ELF-1 (cell line): Measurements from ENCODE around the gene RAB27B.
"Not testable (repeated sequence)": the region's sequence is repeated elsewhere in the genome, so short reads cannot be mapped to it uniquely, and the experiment has no call there.

Experiments
- DNase-seq: peaks from one replicate; pipeline ENCODE4 v3.0.0-alpha.2; 2016; ENCODE audit warnings: low read depth, low spot score

RAB27B gene, protein sequence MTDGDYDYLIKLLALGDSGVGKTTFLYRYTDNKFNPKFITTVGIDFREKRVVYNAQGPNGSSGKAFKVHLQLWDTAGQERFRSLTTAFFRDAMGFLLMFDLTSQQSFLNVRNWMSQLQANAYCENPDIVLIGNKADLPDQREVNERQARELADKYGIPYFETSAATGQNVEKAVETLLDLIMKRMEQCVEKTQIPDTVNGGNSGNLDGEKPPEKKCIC

DNA sequence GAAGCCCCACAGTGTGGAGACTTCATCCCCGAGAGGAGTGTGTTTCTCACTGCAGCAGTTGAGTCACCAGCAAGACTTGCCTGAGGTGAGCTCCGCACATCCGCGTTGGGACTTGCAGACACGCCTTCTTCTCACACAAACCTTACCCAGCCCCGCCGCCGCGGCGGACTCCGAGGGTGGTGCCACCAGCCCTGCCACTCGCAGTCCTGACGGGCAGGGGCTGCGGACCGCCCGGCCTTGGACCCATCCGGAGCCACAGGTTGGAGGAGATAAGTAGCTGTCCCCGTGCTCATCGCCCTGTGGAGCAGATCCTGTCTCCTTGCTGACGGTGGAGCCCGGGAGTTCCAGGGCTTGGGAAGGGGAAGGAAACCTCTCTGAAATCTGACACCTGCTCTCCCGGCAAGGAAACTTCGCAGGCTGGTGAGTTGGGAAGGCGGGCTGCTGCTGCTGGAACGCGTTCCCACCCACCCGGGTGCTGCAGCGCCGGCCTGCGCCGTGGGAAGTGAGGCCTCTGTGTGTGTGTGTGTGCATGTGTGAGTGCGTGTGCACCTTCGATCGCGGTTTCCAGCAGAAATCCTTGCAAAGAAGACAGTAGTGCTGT is at the start of gene RAB27B:
Gene RAB27B, plus strand, starts transcription at position 197 of the 601 bp plus-strand sequence. CDS start 49,109 bp downstream, outside the sequence.
- DNase-seq: peak; percentile 93

DNA sequence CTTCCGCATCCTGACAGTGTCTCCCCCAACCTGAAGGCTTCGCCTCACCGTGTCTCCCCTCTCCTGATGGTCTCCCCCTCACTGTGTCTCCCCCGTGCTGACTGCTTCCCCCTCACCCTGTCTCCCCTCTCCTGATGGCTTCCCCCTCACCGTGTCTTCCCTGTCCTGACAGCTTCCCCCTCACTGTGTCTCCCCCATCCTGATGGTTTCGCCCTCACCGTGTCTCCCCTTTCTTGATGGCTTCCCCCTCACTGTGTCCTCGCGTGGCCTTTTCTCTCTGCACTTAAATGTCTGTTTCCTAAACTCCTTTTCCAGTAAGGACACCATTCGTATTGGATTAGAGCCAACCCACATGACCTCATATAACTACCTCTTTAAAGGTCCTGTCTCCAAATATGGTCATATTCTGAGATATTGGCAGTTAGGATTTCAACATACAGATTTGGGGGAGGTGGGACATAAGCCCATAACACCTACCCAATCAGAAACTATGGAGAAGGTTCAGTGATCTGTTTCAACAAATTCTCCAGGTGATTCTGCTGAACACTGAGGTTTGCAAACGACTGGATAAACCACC is 47.9 kb upstream of the RAB27B start:
- no peak for DNase-seq

DNA sequence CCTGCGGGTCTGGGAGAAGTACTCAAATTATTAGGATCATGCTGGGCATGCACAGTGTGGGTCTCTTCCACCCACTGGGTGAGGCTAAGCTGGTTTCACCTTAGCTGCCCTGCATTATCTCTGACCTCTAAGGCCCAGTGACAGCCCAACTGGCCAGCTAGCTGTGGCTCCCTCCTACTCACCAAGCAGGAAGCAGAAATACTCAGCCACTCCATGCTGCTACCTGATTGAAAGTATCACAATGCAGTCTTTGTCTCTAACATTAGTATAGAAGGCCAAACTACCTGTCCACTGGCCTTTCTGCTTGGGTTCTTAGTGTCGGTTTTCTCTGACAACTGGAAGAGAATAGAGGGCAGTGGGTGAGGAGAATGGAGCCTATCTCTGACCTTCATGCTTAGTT is 47.3 kb upstream of the RAB27B start:
- no peak for DNase-seq

DNA sequence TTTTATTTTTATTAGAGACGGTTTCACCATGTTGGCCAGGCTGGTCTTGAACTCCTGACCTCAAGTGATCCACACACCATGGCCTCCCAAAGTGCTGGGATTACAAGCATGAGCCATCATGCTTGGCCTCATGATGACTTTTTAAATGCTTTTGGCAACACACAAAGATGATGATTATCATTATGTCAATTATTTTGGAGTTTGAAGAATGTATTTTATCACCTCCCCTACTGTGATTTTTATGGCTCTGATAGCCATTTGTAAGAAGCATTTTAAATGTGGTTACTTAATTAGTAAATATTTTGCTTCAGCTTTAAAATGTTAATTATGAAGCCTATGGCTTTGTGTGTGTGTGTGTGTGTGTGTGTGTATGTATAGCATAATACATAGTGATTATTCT is 45.1 kb upstream of the RAB27B start:
- DNase-seq: no peak

DNA sequence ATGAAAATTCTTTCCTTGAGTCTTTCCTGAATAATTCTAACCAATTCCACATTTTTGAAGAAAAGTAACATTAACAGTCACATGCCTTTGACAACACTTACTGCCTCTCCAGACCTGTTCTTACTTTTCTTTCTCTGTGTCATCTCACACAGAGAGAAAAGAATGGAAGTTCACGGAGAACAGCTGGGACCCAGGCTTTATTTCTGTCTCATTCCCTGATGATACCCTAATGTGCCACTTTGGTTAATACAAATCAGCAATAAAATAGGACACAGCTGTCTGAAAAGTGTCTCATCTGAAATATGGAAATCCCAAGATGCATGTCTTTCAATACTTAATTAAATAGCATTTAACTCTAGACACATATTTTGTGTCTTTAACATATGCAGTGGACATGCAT is 42.1 kb upstream of the RAB27B start:
- no peak for DNase-seq

DNA sequence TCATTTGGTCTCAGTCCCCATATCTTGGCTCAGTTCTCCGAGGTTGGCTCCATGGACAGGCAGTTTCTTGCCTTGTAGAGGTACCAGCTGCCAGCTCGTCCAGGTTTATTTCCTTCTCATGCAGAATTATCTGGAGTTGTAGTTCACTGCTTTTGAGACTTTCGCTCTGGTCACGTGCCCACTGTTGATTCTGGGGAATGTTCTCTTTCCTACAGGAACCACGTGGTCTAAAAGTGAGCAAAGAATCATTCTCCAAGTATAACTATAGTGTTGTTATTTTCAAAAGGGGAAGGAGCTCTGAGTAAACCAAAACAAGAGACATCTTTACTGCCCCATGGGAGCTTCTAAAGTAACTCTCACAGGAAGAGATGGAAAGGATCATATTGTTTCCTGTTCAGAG is 41.2 kb upstream of the RAB27B start:
- DNase-seq: no peak

DNA sequence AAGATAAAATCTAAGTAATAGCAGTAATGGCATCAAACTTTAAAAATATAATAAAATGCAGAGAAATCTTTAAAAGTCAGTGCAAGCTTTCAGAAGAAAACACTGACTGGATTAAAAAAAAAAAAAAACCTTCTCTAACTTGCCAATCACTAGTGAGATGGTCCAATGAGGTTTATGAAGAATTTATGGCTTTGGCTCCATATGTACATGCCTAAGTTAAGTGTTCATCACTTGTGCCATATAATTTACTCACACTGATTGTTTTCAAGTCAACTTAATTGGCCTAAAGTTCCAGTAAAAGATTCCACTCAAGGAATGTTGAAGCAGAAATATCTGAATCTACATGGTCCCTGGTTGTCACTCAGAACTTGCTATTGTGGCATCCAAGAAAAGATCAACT is 40.7 kb upstream of the RAB27B start:
- DNase-seq: no peak

DNA sequence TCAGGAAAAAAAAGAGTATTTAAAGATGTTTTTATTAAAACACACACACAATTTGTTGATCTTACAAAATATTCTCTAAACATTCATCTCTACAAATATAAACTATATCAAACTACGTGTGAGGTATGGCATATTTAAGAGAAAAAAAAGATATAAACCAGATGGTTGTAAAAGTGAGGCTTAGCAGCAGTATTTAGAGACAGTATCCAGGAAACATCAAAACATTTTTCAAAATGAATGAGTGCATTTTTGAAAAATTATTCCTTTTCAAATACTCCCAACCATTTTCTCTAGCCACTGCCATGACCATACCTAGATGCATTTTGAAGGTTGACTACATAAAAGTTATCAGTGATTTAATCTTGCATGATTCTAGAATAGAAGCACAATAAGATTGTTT is 38.2 kb upstream of the RAB27B start:
- DNase-seq: no peak

DNA sequence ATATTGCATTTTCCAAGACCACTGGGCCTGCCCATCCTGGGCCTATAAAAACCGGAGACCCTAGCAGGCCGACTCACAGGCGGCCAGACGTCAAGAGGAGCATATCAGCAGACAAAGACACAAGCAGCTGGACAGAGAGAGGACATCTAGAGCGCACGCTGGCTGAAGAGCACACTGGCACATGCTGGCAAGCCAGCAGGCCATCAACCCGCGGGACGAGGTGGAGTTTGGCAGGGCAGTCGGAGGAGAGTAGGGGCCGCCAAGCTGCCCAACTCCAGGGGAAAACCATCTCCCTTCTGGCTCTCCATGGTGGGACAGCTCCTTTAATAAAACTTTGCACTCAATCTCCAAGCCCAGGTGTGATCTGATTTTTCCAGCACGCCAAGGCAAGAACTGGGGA is 36.6 kb upstream of the RAB27B start:
- DNase-seq: no peak

DNA sequence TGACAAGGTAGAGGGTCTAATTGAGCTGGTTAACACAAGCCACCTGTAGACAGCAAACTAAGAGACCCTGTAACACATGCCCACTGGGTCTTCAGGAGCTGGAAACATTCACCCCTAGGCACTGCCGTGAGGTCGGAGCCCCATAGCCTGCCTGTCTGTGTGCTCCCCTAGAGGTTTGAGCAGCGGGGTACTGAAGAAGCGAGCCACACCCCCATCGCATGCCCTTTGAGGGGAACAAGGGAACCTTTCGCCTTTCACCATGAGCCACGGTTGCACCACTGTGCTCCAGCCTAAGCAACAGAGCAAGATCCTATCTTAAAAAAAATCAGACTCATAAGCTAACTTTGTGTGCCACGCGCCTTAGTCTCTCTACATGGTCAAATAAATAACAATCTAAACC is 36.2 kb upstream of the RAB27B start:
- DNase-seq: no peak

DNA sequence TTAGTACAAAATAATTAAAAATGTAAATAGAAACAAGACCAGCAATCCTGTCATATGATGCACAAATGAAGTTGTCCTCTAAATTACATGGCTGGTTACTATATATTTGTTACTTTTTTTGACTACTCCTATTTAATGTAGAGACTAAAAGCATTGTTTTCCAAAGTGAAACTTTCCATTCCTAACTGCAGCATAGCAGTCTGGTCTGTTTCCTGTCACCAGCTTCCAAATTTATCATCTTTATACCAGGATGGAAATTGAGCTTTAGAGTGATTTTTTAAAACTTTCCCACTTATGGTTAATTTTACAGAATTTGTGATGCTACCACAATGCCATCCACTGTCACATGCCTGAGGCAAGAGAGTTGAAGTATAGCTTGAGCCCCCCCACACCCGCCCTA is 33.5 kb upstream of the RAB27B start:
- no peak for DNase-seq

DNA sequence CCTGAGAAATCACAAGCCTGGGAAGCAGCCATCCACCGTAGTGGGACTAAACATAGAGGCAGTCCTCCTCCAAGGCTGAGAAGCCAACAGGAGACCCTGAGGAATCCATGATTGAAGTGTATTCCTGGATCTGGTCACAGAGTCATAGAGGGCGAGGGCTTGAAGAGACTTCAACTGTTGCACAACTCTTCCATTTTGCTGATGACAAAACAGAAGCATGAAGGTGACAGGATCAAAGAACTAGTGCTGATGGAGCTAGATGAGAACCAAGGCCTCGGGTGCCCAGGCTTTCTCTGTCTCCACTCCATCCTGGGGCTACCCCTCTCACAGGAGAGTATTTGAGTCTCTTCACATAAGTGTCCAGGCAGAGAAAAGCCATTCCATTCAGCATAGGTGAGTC is 30.1 kb upstream of the RAB27B start:
- DNase-seq: no peak

DNA sequence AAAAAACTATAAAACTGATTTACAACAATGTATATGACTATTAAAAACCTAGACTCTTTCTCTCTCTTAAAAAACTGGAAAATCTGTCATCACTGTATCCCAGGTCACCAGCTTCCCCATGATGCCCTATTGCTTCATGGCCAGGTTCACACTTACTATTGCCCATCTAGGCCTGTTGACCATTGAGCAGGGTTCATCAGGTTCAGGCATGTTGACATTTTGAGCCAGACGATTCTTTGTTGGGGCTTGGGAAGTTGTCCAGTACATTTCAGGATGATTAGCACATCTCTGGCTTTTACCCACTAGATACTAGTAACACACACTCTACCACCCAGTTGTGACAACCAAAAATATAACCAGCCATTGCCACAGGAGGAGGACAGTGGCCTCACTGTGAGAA is 26.9 kb upstream of the RAB27B start:
- no peak for DNase-seq

DNA sequence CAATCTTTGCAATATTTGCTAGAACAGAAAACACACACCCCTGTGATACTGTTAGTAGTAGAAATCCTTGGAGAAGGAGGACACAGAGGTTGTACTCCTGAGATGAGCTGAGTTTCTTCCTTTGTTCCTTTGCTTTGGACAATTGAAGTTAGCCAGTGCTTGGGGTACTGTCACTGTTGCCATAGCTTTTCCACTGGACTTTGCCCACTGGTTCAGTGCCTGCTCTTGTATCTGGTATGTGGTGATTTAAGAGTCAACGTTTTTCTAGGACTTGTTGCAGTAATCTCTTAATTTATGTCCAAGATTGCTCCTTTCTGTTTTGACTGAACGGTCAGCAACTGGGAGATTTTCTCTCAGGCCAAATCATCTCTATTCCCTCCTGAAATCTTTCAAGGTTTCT is 26.1 kb upstream of the RAB27B start:
- no peak for DNase-seq

DNA sequence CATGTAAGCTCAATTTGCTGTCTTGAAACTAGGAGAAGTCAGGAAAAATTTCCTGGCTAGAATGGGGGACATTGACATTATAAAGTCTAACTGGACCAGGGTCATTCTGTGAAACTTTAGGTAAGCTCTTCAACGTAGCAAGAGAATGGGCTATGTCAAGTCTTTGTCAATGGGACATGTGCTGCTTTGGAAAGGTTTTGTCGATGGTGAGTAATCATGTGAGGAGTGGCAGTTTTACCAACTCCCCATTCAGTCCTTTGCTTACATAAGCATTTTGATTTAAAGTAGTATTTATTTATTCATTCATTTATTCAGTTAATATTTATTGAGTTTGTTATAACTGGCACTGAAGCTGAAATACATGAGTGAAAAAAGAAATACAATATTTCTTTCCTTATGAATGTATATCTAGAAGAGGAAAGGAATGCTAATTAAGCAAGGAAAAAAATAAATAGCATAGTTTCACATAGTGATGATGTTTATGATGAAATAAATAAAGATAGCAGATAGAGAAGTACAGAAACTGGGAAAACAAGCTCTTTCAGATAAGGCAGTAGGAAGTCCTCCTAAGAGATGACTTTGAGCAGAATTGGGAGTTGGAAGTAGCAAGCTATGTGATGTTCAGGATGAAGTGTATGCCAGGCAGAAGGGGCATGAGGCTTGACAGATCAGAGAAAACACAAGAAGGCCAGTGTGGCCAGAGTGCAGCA is 25.4 kb upstream of the RAB27B start:
- DNase-seq: no peak

DNA sequence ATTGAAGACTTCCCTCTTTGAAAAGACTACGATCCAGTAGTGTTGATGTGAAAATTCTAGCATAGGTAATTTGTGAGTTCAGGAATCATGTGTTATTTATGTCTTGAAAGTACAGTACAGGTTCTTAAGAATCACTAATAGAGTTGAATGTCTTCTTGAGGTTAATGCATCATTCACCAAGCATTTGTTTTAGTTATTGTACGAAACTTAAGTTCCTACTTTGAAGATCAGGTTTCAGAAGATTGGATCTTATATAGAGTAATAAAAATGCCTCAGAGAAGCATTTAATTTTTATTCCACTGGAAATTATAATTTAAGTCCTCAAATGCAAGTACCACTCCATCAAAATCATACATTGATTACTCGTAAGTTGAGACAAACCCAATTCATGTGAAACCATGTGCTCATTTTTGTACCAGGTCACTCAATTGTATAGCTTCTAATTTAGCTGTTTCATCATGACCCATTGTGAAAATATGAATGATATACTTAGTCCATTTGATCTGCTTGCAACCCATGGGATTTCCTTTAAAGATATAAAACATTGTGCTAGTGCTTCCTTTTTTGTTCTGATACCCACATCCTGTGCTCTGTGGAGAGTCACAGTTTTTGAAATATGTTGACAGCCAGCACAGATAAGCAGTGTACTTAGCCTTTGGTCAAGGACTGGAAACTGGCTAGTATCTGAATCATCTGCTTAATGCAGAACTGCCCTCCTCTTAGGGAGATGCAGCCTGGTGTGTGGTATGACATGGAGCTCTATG is 22.5 kb upstream of the RAB27B start:
- DNase-seq: no peak

DNA sequence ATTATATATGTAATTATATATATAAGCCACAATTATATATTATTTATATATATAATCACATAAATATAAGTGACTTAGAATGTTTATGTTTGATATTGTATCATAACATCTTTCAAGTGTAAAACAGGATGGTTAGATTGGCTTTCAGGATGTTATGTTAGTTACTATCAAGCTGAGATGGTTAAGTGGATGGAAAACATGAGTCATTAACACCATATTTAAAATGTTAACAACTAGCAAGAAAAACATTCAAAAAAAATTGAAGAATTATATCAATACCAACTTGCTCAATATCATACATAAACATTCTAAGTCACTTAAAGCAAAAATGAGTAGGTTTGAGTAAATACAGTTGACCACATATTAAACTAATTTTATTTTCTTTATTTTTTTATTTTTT is 21.8 kb upstream of the RAB27B start:
- no peak for DNase-seq

DNA sequence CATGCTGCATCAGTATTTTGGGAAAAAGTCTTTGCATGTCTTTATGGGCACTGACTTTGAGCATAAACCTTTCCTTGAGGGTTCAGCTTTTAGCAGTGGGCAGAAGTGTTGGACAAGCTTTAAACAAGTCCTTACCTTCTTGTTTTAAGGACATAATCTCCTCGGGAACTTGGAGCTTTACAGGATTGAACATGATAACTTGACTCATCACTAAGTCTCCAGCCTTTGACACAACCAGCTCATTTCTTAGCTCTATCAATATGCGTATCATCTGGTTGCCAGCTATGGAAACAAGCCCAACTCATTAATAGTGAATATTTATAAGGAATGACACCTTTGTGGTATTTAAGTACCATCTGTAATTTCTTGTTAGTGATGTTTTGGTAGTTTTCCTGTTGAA is 21.0 kb upstream of the RAB27B start:
- no peak for DNase-seq

DNA sequence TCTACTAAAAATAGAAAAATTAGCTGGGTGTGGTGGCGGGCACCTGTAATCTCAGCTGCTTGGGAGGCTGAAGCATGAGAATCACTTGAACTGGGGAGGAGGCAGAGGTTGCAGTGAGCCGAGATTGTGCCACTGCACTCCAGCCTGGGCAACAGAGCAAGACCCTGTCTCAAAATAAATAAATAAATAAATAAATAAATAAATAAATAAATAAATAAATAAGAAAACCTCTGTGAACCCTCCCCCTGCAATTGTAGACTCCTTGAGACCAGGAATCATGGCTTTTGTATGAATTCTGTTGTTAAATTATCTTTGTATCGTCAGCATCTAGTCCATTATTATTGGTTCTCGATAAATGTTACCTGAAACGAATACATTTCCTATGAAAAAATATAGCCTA is 17.6 kb upstream of the RAB27B start:
- DNase-seq: not testable (repeated sequence)

DNA sequence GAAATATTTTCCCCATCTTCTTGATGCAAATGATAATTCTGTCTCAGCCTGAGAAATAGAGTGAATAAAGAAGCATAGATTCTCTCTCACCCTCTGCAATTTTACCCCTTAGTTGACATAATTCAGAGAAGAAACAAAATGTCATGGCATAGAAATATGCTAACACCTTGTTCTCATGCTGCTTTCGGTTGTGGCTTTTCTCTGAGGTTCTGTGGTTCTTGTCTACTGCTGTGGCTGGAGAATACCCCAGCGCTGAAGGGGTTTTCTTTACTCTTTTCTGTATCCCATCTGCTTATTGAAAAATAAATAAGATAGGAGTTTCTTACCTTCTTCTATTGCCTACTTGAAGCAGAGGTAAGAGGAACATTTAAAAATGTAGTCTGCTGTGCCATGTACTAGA is 15.4 kb upstream of the RAB27B start:
- DNase-seq: no peak

DNA sequence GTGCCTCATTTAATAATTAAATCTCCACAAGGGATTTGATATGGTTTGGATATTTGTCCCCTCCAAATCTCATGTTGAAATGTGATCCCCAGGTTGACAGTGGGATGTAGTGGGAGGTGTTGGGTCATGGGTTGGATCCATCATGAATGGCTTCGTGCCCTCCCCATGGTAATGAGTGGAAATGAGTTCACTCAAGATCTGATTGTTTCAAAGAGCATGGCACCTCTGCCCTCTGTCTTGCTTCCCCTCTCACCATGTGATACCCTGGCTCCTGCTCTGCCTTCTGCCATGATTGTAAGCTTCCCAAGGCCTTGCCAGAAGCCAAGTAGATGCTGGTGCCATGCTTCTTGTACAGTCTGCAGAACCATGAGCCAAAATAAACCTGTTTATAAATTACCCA is 15.0 kb upstream of the RAB27B start:
- no peak for DNase-seq

DNA sequence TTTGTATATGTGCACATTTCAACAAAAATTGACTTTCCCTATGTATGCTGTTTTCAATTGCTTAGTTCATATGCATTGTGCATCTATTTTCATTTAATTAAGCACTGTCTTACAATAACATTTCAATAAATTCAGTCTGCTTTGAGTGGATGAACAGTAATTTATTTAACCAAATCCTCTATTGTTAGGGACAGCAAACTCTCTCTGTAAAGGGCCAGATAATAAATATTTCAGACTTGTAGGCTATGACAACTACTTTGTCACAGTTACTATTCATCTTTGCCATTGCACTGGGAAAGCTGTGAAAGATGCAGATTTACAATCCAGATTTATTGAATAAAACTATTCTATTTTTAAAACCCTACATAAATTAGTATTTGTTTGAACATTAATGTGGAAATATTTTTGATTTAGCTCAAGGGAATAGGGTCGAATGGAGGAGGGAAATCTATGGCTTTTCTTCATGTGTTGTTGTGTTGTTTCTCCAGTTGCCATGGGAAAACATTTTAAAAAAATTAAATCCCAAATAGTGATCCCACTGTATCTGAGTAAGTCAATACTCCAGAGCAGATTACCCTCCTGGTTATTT is 14.2 kb upstream of the RAB27B start:
- DNase-seq: no peak
